ENCODE data around the gene NUDT13. TPM values are rescaled to one million over a fixed set of nuclear protein-coding genes. Genes with fewer than 3 reads are reported as not detected.
A peak's percentile ranks its signal among the peaks of the same experiment; 100 is the strongest.

NUDT13 gene
- total and polyA plus RNA-seq, 8 donors: 0.45 to 17.7 (median 1.7) TPM; not detected in 1

GRCh38 chr10:73169320-73169719, 59.1 kb downstream of the NUDT13 start:
- peak overlapping the region in 1 of 5 donors; percentile 96 for H3K27ac ChIP-seq
- H3K4me1 ChIP-seq: peaks cover 17 to 47% (median 38%) of the 10 kb centered on the region in 4 donors
- no peaks in the 10 kb centered on the region for H3K9me3 ChIP-seq
- intact Hi-C loops (cut with DNase I; ENCODE audit: low total_unique reads): no loop called here
- WGBS, 5 donors: 94 to 100% (median 97%) methylated on average over 3 of the region's 3 CpGs
- H3K36me3 ChIP-seq: peaks cover 0 to 4% (median 1%) of the 10 kb centered on the region in 4 donors
- no peak overlapping the region for H3K4me3 ChIP-seq
- DNase-seq: no peak
- TF ChIP-seq POLR2A (IDR thresholded peaks at IDR 0.05) (no peak), EP300 (IDR thresholded peaks at IDR 0.05) (no peak), POLR2AphosphoS5 (IDR thresholded peaks at IDR 0.05) (no peak), CTCF (IDR thresholded peaks at IDR 0.05) (no peak)
- no peaks in the 10 kb centered on the region for H3K27me3 ChIP-seq

DNA sequence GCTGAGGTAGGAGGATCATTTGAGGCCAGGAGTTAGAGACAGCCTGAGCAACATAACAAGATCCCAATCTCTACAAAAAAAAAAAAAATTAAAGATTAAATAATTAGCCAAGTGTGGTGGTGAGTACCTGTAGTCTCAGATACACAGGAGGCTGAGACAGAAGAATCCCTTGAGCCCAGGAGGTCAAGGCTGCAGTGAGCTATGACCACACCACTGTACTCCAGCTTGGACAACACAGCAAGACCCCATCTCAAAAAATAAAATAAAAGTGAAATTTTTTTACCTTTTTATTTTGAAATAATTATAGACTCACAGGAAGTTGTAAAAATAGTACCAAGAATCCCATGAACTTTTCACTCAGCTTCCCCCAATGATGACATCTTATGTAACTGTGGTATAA, 62.6 kb downstream of the NUDT13 start:
- Histone ChIP-seq H3K36me3 (peaks cover 0 to 34% (median 32%) of the 10 kb centered on the region in 4 donors), H3K27ac (no peak overlapping the region), H3K27me3 (no peaks in the 10 kb centered on the region), H3K4me1 (peaks cover 4 to 18% (median 13%) of the 10 kb centered on the region in 4 donors), H3K4me3 (no peak overlapping the region), H3K9me3 (no peaks in the 10 kb centered on the region)
- intact Hi-C loops (cut with DNase I; ENCODE audit: low total_unique reads): no loop called here
- no peak for TF ChIP-seq POLR2A (IDR thresholded peaks at IDR 0.05)
- no peak for TF ChIP-seq POLR2AphosphoS5 (IDR thresholded peaks at IDR 0.05)
- no peak for TF ChIP-seq EP300 (IDR thresholded peaks at IDR 0.05)
- TF ChIP-seq CTCF (IDR thresholded peaks at IDR 0.05): no peak
- no peak for DNase-seq

DNA sequence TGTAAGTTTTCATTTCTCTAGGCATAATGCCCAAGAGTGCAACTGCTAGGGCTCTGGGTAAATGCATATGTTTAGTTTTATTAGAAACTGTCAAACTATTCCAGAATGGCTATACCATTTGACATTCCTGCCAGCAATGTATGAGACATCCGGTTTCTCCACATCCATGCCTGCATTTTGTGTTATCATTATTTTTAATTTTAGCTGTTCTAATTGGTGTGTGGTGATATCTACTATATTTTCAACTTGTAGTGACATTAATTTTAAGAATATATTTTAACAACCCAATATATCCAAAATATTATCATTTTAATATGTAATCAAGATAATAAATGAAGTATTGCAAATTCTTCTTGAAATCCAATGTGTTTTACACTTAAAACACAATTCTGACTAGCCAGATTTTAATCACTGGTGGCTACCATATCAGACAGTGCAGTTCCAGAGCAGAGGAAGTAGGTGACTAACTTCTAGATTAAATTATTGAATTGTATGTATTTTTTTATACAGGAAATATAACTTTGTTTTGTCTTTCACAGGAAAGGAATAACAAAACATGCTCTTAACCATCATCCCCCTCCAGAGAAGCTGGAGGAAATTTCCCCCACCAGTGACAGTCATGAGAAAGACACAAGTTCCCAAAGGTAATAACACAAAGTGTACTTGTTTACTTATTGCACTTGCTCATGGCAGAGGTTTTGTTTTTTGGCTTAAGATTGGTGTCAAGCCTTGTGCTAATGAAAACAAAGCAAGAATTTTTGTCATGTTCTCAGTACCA, 64.1 kb downstream of the NUDT13 start:
- intact Hi-C loops (cut with DNase I; ENCODE audit: low total_unique reads): no loop called here
- no peaks in the 10 kb centered on the region for H3K9me3 ChIP-seq
- WGBS, 5 donors: 88 to 100% (median 95%) methylated on average over 1 of the region's 1 CpG
- H3K36me3 ChIP-seq: peaks cover 0 to 49% (median 44%) of the 10 kb centered on the region in 4 donors
- H3K27ac ChIP-seq: no peak overlapping the region
- no peak for DNase-seq
- no peak overlapping the region for H3K4me3 ChIP-seq
- H3K27me3 ChIP-seq: no peaks in the 10 kb centered on the region
- no peak for TF ChIP-seq POLR2A (IDR thresholded peaks at IDR 0.05)
- TF ChIP-seq POLR2AphosphoS5 (IDR thresholded peaks at IDR 0.05): no peak
- peaks cover 0 to 8% (median 2%) of the 10 kb centered on the region in 4 donors for H3K4me1 ChIP-seq

Small RNA genes within 50 kb of the gene (small RNA-seq; reads per million reads assigned to genes)
- gene RF00019: 0 reads per million in 4 donors
- gene SNORA11F: 1.4 to 2.5 (median 1.9) reads per million in 4 donors

Other genes with a start within 250 kb of the NUDT13 start
- 1 to 10 TPM in 2 of 5 donors, under 1 TPM in 2, not detected in 1; 0.37 to 2.0 (median 0.81) TPM for gene OIT3, start 216.7 kb upstream of the NUDT13 start, total RNA-seq
- under 1 TPM in 1 of 3 donors, not detected in 2; 0.05 TPM for gene OIT3, start 216.7 kb upstream of the NUDT13 start, polyA plus RNA-seq
- gene PLA2G12B, start 155.6 kb upstream of the NUDT13 start, total RNA-seq: 1 to 10 TPM in 1 of 5 donors, not detected in 4; 2.2 TPM
- gene PLA2G12B, start 155.6 kb upstream of the NUDT13 start, polyA plus RNA-seq: not detected
- gene P4HA1, start 13.6 kb upstream of the NUDT13 start, total RNA-seq: 10 to 100 TPM; 11.7 to 68.3 (median 26.8) TPM
- 10 to 100 TPM in 2 of 3 donors, 1 to 10 TPM in 1; 9.4 to 20.2 (median 10.1) TPM for gene P4HA1, start 13.6 kb upstream of the NUDT13 start, polyA plus RNA-seq
- gene ECD, start 57.6 kb downstream of the NUDT13 start, total RNA-seq: 10 to 100 TPM in 3 of 5 donors, 1 to 10 TPM in 2; 4.1 to 72.8 (median 32.9) TPM
- 10 to 100 TPM in 1 of 3 donors, 1 to 10 TPM in 2; 8.0 to 13.3 (median 8.9) TPM for gene ECD, start 57.6 kb downstream of the NUDT13 start, polyA plus RNA-seq
- gene FAM149B1, start 57.7 kb downstream of the NUDT13 start, total RNA-seq: 10 to 100 TPM; 10.4 to 27.0 (median 15.5) TPM
- gene FAM149B1, start 57.7 kb downstream of the NUDT13 start, polyA plus RNA-seq: 10 to 100 TPM; 12.8 to 17.8 (median 17.1) TPM
- 10 to 100 TPM in 3 of 5 donors, 1 to 10 TPM in 2; 3.5 to 26.4 (median 17.4) TPM for gene DNAJC9, start 136.8 kb downstream of the NUDT13 start, total RNA-seq
- 10 to 100 TPM; 10.6 to 13.8 (median 11.5) TPM for gene DNAJC9, start 136.8 kb downstream of the NUDT13 start, polyA plus RNA-seq
- gene MRPS16, start 142.2 kb downstream of the NUDT13 start, total RNA-seq: 10 to 100 TPM in 4 of 5 donors, 1 to 10 TPM in 1; 6.4 to 68.7 (median 50.4) TPM
- gene MRPS16, start 142.2 kb downstream of the NUDT13 start, polyA plus RNA-seq: 10 to 100 TPM; 51.8 to 62.7 (median 61.5) TPM
- 1 to 10 TPM in 4 of 5 donors, under 1 TPM in 1; 0.29 to 9.0 (median 1.8) TPM for gene CFAP70, start 248.4 kb downstream of the NUDT13 start, total RNA-seq
- gene CFAP70, start 248.4 kb downstream of the NUDT13 start, polyA plus RNA-seq: 1 to 10 TPM in 2 of 3 donors, under 1 TPM in 1; 0.31 to 3.2 (median 2.5) TPM